ENCODE data around the gene ZNF836.

The ZNF836 gene

DNA sequence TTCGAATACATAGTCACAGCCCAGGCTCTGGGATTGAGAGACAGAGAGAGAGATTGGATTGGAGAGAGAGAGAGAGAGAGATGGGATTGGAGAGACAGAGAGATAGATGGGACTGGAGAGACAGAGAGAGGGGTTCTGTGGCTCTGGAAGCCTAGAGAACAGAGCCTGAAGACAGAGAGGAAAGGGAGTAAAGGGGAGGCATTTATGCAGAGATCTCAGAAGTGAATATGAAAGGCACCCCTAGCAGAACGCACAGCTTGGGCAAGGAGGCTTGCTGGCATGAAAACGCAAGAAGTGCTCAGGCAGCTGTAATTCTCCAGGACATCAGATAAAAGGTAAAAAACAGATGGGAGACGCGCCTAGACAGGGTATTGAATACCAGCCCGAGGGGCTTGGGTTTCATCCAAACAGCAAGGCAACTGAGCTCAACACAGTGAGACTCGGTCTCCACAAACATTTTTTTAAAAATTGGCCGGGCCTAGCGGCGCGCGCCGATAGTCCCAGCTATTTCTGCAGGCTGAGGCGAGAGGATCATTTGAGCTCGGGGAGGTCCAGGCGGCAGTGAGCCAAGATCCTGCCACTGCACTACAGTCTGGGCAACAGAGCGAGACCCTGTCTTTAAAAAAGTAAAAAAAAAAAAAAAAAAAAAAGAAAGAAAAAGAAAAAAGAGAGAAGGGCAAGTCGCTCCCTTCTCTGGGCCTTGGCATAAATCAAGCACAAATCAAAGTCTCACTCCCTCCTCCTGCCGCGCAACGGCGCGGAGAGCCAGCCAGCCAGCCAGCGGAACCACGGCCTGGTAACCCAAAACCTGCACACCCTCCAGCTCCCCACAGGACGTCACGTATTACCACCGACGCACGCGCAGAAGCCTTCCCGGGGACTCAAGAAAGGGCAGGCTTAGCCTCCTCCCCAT lies 17.7 kb upstream of the ZNF836 start:
- TF ChIP-seq, protein P1, sequence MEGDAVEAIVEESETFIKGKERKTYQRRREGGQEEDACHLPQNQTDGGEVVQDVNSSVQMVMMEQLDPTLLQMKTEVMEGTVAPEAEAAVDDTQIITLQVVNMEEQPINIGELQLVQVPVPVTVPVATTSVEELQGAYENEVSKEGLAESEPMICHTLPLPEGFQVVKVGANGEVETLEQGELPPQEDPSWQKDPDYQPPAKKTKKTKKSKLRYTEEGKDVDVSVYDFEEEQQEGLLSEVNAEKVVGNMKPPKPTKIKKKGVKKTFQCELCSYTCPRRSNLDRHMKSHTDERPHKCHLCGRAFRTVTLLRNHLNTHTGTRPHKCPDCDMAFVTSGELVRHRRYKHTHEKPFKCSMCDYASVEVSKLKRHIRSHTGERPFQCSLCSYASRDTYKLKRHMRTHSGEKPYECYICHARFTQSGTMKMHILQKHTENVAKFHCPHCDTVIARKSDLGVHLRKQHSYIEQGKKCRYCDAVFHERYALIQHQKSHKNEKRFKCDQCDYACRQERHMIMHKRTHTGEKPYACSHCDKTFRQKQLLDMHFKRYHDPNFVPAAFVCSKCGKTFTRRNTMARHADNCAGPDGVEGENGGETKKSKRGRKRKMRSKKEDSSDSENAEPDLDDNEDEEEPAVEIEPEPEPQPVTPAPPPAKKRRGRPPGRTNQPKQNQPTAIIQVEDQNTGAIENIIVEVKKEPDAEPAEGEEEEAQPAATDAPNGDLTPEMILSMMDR (IDR thresholded peaks at IDR 0.05; ENCODE audit: poor library complexity, severe bottlenecking) = no peak
- Histone ChIP-seq H3K36me3 (ENCODE audit: low read depth) (peaks cover 25% of the 10 kb centered on the region), H3K9me3 (ENCODE audit: severe bottlenecking) (no peaks in the 10 kb centered on the region), H3K4me3 (ENCODE audit: severe bottlenecking) (peak overlapping the region; percentile 31), H3K27me3 (ENCODE audit: insufficient read depth, poor library complexity, severe bottlenecking) (no peaks in the 10 kb centered on the region), H3K4me1 (ENCODE audit: insufficient read depth, poor library complexity, severe bottlenecking) (peaks cover 7% of the 10 kb centered on the region), H3K27ac (ENCODE audit: poor library complexity, severe bottlenecking) (peak overlapping the region; percentile 69)
- no peak for DNase-seq (ENCODE audit: low spot score)
- ATAC-seq (ENCODE audit: low read depth) = no peak

DNA sequence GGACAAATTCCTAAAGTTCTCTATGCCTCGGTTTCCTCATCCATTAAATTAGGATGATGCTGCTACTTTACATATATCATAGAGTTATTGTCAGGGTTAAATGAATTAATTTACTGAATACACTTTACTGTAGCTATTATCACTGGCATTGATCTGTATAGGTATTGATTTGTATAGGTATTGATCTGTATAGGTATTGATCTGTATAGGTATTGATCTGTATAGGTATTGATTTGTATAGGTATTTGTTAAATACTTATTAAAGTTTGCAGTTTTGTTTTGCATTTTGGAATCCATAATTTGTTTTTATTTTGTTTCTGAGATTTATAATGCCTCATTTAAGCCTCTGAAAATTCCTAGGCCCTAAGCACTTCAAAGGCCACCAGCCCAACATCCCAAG lies 16.0 kb upstream of the ZNF836 start:
- Histone ChIP-seq H3K27ac (ENCODE audit: poor library complexity, severe bottlenecking) (no peak overlapping the region), H3K36me3 (ENCODE audit: low read depth) (peaks cover 11% of the 10 kb centered on the region), H3K27me3 (ENCODE audit: insufficient read depth, poor library complexity, severe bottlenecking) (no peaks in the 10 kb centered on the region), H3K9me3 (ENCODE audit: severe bottlenecking) (no peaks in the 10 kb centered on the region), H3K4me3 (ENCODE audit: severe bottlenecking) (no peak overlapping the region), H3K4me1 (ENCODE audit: insufficient read depth, poor library complexity, severe bottlenecking) (peaks cover 7% of the 10 kb centered on the region)
- ATAC-seq (ENCODE audit: low read depth) = no peak
- TF ChIP-seq, protein P1 (IDR thresholded peaks at IDR 0.05; ENCODE audit: poor library complexity, severe bottlenecking) = no peak
- DNase-seq (ENCODE audit: low spot score) = no peak

DNA sequence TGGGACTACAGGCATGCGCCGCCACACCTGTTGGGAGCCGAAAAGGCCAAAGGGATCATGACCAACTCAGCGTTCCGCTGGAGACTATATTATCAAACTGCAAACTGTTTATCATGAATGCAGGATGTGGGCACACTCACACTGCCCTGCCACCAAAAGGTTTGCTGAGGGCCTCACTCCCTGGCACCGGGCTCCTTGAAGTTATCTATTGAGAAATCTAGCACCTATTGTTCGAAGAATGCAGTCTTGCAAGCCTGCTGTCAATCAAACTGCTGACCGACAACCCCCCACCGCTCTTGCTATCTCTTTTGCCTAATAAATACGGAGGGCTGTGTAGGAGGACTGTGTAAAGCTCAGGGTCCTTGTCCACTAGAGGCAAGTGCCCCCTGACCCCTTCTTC lies 5.2 kb upstream of the ZNF836 start:
- no peak for ATAC-seq (ENCODE audit: low read depth)
- Histone ChIP-seq H3K27ac (ENCODE audit: poor library complexity, severe bottlenecking) (no peak overlapping the region), H3K4me1 (ENCODE audit: insufficient read depth, poor library complexity, severe bottlenecking) (no peaks in the 10 kb centered on the region), H3K27me3 (ENCODE audit: insufficient read depth, poor library complexity, severe bottlenecking) (no peaks in the 10 kb centered on the region), H3K36me3 (ENCODE audit: low read depth) (no peaks in the 10 kb centered on the region), H3K4me3 (ENCODE audit: severe bottlenecking) (no peak overlapping the region), H3K9me3 (ENCODE audit: severe bottlenecking) (no peaks in the 10 kb centered on the region)
- TF ChIP-seq, protein P1 (IDR thresholded peaks at IDR 0.05; ENCODE audit: poor library complexity, severe bottlenecking) = no peak
- no peak for DNase-seq (ENCODE audit: low spot score)

DNA sequence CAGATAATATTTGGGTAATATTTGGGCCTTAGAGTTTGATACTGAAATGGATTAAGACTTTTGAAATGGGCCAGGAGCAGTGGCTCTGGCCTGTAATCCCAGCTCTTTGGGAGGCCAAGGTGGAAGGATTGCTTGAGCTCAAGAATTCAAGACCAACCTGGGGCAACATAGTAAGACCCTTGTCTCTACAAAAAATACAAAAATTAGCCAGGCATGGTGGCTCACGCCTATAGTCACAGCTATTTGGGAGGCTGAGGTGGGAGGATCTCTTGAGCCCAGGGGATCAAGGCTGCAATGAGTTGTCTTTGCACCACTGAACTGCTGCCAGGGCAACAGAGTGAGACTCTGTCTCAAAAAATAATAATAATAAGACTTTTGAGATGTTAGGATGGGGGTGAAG lies 926 bp upstream of the ZNF836 start:
- ATAC-seq (ENCODE audit: low read depth) (no peak), DNase-seq (ENCODE audit: low spot score) (no peak)
- peaks cover 20% of the 10 kb centered on the region for H3K36me3 ChIP-seq (ENCODE audit: low read depth)
- TF ChIP-seq, protein P1 (IDR thresholded peaks at IDR 0.05; ENCODE audit: poor library complexity, severe bottlenecking) = no peak
- no peak overlapping the region for H3K4me3 ChIP-seq (ENCODE audit: severe bottlenecking)
- no peaks in the 10 kb centered on the region for H3K27me3 ChIP-seq (ENCODE audit: insufficient read depth, poor library complexity, severe bottlenecking)
- H3K9me3 ChIP-seq (ENCODE audit: severe bottlenecking) = no peaks in the 10 kb centered on the region
- H3K4me1 ChIP-seq (ENCODE audit: insufficient read depth, poor library complexity, severe bottlenecking) = no peaks in the 10 kb centered on the region
- peak overlapping the region; percentile 55 for H3K27ac ChIP-seq (ENCODE audit: poor library complexity, severe bottlenecking)

DNA sequence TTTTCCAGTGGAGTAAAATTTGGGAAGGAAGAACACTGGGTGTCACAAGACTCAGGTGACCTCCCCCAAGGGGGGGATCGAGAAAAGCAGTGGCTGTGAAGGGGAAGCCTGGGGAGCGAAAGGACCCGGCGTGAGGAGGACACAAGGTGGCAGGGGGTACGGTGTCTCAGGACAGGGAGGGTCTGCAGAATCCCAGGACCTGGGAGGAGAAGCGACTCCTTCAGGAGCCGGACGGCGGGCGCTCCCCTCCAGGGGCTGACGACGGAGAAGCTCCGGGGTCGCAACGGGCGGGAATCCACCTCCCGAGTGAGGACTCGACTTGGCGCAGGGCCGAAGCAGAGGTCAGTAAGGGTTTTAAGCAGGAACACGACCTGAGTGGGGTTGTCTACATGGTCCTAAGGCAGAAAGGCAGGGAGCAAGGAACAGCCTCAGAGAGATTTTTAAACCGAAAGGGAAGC lies 529 bp downstream of the ZNF836 start:
- ATAC-seq (ENCODE audit: low read depth) (peak; percentile 37), DNase-seq (ENCODE audit: low spot score) (no peak)
- Histone ChIP-seq H3K27me3 (ENCODE audit: insufficient read depth, poor library complexity, severe bottlenecking) (no peaks in the 10 kb centered on the region), H3K36me3 (ENCODE audit: low read depth) (peaks cover 29% of the 10 kb centered on the region), H3K27ac (ENCODE audit: poor library complexity, severe bottlenecking) (peak overlapping the region; percentile 55), H3K9me3 (ENCODE audit: severe bottlenecking) (no peaks in the 10 kb centered on the region), H3K4me1 (ENCODE audit: insufficient read depth, poor library complexity, severe bottlenecking) (no peaks in the 10 kb centered on the region), H3K4me3 (ENCODE audit: severe bottlenecking) (peak overlapping the region; percentile 75)
- TF ChIP-seq, protein P1 (IDR thresholded peaks at IDR 0.05; ENCODE audit: poor library complexity, severe bottlenecking) = no peak
